Suppressor macrophage treated with lipopolysaccharide for 1 hour (primary cell): Measurements from ENCODE around the gene THSD7B.
"Not testable (repeated sequence)": the region's sequence is repeated elsewhere in the genome, so short reads cannot be mapped to it uniquely, and the experiment has no call there.

ENCODE experiments used
- DNase-seq, 3 donors: peaks; one replicate each; pipeline ENCODE4 v3.0.0-alpha.2; 2020 to 2022

The THSD7B gene

DNA sequence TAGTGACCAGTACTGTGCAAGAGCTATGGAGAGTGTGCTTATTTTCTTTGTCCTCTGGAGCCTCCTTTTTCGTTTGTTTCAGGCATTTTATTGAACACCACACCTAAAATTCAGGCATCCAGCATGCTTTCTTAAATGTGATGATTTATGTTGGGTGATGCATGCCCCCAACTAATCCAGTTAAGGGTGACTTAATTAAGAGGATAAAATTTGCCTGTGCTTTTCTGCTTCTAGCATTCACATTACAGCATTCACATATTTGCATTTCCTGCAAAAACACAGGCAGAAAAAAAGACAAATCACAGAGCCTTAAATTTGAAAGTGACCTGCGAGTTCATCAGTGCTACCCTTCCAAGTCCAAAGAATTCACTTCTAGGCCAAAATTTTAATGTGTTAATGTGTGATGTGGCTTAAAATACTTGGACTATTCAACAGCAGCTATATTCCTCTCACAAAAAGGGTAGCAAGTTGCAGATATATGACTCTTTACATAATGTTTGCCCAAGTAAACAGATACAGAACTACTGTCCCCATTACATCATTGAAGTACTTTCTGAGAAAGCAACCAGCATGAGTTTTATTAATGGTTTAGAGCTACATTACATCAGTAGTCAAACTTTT lies 286.5 kb downstream of the THSD7B start:
- DNase-seq, result no peak

- DNase-seq, result no peak
Observed at GRCh38 chr2:137056704-137057103, 291.4 kb downstream of the THSD7B start.

DNA sequence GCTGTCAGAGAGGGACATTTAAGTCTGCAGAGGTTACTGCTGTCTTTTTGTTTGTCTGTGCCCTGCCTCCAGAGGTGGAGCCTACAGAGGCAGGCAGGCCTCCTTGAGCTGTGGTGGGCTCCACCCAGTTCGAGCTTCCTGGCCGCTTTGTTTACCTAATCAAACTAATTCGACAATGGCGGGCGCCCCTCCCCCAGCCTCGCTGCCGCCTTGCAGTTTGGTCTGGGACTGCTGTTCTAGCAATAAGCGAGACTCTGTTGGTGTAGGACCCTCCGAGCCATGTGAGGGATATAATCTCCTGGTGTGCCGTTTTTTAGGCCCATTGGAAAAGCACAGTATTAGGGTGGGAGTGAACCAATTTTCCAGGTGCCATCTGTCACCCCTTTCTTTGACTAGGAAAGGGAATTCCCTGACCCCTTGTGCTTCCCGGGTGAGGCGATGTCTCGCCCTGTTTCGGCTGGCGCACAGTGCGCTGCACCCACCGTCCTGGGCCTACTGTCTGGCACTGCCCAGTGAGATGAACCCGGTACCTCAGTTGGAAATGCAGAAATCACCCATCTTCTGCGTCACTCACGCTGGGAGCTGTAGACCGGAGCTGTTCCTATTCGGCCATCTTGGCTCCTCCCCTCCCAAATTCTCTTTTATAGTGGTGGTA lies 310.9 kb downstream of the THSD7B start:
- DNase-seq, result not testable (repeated sequence)

DNA sequence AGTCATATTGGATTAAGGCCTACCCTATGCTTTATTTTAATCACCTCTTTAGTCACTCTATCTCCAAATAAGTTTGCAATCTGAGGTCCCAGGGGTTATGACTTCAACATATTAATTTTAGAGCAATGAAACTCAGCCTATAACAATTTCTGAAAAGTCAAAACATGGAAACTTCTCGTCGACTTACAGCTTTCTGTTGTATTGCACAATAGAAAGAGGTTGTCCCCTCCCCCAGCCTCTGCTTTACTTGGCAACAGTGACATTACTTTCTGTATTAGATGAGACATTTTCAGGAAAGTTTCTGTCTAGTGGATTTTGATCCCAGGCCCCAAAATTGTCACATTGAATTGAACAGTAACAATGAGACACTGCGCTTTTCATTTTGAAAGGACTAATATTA lies 326.4 kb downstream of the THSD7B start:
- DNase-seq, result no peak

DNA sequence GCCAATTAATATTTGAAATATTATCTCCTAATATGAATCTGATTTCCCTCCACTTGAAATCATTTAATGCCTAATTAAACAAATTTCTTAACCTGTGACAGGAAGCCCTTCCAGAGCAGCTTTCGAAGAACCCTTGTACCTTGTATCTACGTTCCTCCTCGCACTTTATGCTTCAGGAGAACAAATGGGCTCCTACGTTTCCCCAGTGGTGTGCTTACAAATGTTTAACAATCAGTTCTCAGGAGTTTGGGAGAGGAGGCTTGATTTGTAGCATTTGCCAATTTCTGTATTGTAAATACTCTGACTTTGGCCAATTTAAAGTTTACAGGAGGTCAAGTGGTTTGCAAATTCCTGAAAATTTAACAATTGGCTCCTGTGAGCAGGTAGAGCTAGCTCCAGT lies 327.8 kb downstream of the THSD7B start:
- no peak for DNase-seq

DNA sequence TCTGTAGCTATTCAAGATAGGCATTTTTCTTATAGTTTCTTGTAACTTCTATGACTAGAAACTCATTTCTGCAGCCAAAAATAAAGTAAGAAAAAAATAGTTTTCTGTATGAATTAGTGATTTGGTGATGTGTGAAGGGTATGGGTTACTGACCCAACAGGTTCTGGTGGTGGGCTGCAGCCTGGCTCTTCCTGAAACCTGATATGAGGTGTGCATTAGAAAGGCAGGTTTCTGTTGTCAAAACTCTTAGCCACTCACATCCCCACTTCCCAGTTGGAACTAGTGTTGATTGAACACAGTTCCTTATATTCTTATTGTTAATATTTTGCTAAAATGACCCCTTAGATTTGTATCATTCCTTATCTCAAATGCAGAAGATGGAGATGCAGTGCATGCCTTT lies 330.8 kb downstream of the THSD7B start:
- no peak for DNase-seq

- DNase-seq, result no peak
Observed at GRCh38 chr2:137096693-137097092, 331.3 kb downstream of the THSD7B start.

GRCh38 chr2:137101814-137102213 lies 336.5 kb downstream of the THSD7B start:
- not testable (repeated sequence) for DNase-seq

- no peak for DNase-seq
Observed at GRCh38 chr2:137107904-137108303, 342.6 kb downstream of the THSD7B start.

GRCh38 chr2:137111896-137112295 lies 346.6 kb downstream of the THSD7B start:
- no peak for DNase-seq

GRCh38 chr2:137115081-137115794 lies 349.9 kb downstream of the THSD7B start:
- DNase-seq, result no peak

GRCh38 chr2:137115795-137116089 lies 350.4 kb downstream of the THSD7B start:
- no peak for DNase-seq

DNA sequence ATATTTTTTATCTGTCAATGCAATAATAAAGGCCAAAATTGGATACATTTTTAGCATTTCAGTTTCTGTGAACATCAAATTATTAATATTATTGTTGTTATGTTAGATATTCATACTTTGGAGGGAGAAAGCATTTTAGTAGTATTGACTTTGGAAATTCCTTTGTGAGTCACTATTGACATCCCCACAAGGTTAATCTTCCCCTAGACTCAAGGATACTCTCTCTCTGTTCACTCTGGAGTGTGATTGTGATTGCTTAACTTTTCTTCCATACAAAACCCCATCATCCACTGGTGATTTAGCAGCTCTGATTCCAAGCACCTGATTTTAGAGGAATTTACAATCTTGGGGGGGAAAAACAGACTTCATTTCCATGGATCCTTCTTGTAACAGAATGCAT lies 352.0 kb downstream of the THSD7B start:
- DNase-seq, result no peak

- no peak for DNase-seq
Observed at GRCh38 chr2:137118140-137118539, 352.8 kb downstream of the THSD7B start.

DNA sequence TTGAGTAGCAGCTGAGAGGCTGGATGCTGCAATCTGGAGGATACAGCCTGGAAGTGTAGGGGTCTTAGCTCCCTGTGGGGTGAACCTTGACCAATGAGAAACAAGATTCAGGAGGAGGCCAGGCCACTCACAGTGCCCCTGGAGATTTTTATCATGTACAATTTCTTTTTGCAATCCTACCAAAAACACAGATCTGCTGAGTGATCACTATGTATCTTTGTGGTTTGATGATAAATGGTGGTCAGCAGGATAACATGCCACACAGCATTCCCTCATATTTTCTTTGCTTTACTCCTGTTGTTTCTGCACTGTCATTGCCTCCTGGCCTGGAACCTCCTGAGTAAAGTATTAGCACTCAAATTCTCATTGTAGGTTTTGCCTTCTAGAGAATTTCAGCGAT lies 357.9 kb downstream of the THSD7B start:
- DNase-seq, result no peak

DNA sequence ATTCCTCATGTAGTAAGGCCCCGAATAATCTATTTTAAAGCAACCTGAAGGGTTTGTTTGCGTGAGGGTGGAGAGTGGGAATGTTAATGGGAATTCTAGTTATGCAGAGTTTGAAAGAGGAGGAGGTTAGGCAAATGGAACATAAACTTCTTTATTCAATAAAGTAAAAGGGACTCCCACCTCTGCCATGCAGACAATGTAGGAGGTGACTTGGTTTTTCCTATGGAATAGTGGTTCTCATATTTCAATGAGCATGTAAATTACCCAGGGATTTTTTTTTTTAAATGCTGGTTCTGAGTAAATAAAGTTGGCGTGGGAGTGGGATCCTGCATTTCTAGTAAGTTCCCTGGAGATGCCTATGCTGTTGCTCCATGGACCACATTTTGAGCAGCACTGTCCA lies 367.9 kb downstream of the THSD7B start:
- DNase-seq, result no peak

DNA sequence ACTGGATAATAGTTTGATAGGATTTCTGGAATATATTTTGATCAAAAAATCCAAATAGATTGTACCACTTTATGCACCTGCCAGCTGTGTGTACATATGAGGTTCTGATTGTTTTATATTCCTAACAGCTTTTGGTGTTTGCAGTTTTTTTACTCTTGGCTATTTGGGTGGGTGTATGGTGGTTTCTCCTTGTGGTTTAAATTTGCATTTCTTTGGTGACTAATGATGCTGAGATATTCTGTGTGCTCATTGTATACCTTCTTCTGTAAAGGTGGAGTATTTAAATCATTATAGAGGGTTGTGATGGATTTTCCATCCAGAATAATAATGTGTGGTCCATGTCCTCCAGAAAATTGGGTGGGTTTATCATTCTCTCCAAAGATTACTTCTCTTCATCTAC lies 372.9 kb downstream of the THSD7B start:
- no peak for DNase-seq

DNA sequence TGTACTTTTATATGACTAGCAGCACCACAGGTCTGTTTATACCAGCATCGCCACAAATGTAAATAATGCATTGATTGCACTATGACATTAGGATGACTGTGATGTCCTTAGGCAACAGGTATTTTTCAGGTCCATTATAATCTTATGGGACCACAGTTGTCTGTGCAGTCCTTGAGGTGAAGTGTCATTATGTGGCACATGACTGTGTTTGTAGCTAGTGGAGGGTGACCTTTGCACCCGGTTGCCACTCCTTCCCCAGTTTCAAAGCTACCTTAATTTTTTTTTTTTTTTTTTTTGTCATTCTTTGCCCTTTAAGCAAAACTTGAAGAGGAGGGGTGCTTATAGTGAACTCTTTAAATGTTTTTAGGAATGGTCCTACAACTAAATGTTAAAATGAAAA lies 386.4 kb downstream of the THSD7B start:
- no peak for DNase-seq

DNA sequence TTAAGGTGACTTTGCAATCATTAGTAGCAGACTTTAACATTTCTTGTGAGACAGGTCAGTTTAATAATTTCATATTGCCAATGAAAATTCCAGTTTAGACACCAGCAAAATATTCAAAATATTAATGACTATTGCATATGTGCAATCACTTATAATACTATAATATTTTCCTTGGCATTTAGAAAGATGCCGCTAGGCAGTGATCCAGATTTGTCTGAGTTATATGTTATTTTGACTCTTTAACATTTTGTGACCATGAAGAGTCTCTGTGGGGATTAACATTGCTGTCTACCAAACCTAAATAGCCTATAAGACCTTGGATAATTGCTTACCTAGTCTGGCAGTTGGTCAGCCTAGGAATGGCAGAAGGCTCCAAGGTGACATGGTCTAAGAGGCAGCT lies 389.6 kb downstream of the THSD7B start:
- no peak for DNase-seq

DNA sequence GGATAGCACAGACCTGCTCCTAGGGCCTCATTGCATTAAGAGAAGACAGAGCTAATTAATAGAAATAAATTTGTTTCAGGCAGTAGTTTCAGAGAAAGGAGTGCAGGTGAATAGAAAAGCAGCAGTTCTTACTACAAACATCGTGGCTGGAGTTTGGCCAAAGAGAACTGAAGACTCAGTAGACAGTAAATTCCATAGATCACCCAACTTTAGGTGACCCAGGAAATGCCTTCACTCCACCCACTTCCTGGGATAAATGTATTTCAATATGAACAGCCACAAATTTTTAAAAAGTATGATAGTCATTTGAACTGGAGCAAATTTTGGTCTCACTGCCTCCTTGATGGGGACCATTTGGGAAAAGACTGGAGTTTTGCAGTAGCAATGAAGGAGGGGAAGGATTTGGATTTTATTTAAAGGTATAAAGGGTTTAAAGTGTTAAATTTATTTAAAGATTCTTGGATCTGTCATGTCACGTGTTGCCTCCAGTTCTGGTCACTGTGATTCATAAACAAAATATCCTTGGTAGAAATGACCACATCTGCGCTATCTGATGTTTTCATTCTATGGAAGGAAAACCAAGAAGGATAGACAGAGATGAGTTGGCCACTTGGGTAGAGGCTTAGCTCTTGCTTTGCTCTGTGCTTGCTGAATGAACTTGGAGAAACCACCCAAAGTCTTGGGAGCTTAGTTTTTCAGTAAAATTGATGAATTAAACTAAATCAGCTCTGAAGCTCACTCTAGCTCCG lies 390.2 kb downstream of the THSD7B start:
- DNase-seq, result no peak

DNA sequence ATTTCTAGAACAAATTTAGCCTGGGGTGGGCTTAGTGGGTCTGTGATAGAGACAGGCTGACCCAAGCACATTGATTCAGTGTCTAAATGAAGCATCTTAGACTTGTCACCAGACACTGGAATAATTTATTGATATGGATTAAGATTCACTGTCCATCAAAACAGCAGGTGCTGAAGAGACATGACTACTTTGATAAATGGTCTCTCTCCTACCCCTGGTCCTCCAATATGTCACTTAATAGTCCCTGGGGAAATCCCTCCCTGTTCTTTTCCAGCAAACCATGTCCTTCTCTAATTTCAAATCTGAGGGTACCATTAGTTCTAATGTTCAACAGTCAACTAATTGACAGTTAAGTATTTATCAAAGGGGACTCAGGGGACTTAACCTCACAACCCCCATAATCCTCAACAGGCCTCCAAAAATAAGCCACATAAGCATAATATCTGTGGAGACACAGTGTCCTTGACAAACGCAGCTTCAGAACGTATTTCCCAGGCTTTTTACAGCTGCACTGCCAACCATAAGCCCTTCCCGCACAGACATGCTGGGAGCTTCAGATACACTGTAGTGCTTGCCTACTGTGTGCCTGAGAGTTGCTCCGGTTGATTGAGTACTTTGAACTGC lies 391.0 kb downstream of the THSD7B start:
- no peak for DNase-seq

DNA sequence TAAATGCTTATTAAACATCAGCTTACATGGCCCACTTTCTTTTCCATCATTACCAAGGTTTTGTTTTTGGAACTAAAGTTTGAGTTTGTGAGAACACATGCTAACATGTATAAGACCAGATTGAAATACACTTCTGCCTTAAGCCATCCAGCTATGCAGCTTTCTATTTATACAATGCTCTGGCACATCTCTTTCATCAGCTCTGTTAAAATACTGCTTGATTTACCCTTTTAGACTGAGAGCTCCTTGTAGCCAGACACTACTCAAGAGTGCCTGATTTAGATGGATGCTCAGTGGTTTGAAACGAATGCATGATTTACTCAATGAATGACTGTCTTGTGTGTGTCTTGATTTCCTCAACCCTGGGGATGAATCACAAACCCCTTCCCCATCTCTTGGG lies 392.5 kb downstream of the THSD7B start:
- no peak for DNase-seq

GRCh38 chr2:137161250-137161649 lies 395.9 kb downstream of the THSD7B start:
- no peak for DNase-seq
